Large intestine (tissue), 3 donors: ENCODE data around the gene ZCCHC14. TPM values are rescaled to one million over a fixed set of nuclear protein-coding genes. Genes with fewer than 3 reads are reported as not detected.

Experiments used
- DNase-seq, 2 donors: peaks; one replicate each; pipeline versions ENCODE4 v3.0.0 to v3.0.0-alpha.2; 2013
- H3K27ac ChIP-seq: one replicate; pipeline ENCODE4 v1.5.1; 2013; ENCODE audit warnings: low read length
- H3K27me3 ChIP-seq: 2 replicates; pipeline ENCODE4 v1.6.1; 2013; ENCODE audit warnings: low read length; ENCODE audit not compliant: control insufficient read depth, insufficient read depth
- H3K36me3 ChIP-seq: 2 replicates; pipeline ENCODE4 v1.6.1; 2013; ENCODE audit warnings: low read length; ENCODE audit not compliant: control insufficient read depth, insufficient read depth
- H3K4me1 ChIP-seq: one replicate; pipeline ENCODE4 v1.6.1; 2013; ENCODE audit warnings: low read length; ENCODE audit not compliant: control insufficient read depth, insufficient read depth
- H3K4me3 ChIP-seq: one replicate; pipeline ENCODE4 v1.5.1; 2013; ENCODE audit warnings: low read length
- H3K9me3 ChIP-seq: one replicate; pipeline ENCODE4 v1.6.1; 2013; ENCODE audit warnings: mild to moderate bottlenecking, low read depth, low read length, moderate library complexity; ENCODE audit not compliant: control insufficient read depth
- WGBS: methylation state at CpG from one replicate; pipeline ENCODE4 v1.1.5; 2013; ENCODE audit warnings: low lambda C conversion rate; ENCODE audit not compliant: insufficient coverage; 5-methylcytosine and 5-hydroxymethylcytosine counted together
- polyA plus RNA-seq: library from polyadenylated mRNA; unstranded; fragments of 120-200 nt; gene quantifications from one replicate; pipeline ENCODE4 v1.2.1, GENCODE V29; 2013

The ZCCHC14 gene
- polyA plus RNA-seq, 1 donor, result 40.9 TPM

GRCh38 chr16:87441886-87442580 is 50.8 kb downstream of the ZCCHC14 start:
- Histone ChIP-seq H3K9me3 (no peaks in the 10 kb centered on the region), H3K4me3 (no peak overlapping the region), H3K27me3 (no peaks in the 10 kb centered on the region), H3K4me1 (no peaks in the 10 kb centered on the region), H3K36me3 (peaks cover 30% of the 10 kb centered on the region), H3K27ac (no peak overlapping the region)
- no peak for DNase-seq
- WGBS, result no CpG with 5 or more reads among the region's 12 CpGs

DNA sequence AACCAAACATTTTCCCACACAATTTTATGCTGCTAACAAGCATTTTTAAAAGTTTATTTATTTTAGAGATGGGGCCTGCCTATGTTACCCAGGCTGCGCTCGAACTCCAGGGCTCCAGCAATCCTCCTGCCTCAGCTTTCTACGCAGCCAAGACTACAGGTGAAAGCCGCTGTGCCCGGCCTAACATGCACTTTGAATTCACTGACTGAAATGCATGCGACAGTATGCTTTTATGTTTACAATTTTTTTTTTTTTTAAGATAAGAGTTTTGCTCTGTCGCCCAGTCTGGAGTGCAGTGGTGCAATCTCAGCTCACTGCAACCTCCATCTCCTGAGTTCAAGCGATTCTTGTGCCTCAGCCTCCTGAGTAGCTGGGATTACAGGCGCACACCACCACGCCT is 52.9 kb downstream of the ZCCHC14 start:
- WGBS, result no CpG with 5 or more reads among the region's 10 CpGs
- Histone ChIP-seq H3K4me1 (no peaks in the 10 kb centered on the region), H3K27me3 (no peaks in the 10 kb centered on the region), H3K4me3 (no peak overlapping the region), H3K27ac (no peak overlapping the region), H3K9me3 (peaks cover 2% of the 10 kb centered on the region), H3K36me3 (peaks cover 19% of the 10 kb centered on the region)
- DNase-seq, result no peak

DNA sequence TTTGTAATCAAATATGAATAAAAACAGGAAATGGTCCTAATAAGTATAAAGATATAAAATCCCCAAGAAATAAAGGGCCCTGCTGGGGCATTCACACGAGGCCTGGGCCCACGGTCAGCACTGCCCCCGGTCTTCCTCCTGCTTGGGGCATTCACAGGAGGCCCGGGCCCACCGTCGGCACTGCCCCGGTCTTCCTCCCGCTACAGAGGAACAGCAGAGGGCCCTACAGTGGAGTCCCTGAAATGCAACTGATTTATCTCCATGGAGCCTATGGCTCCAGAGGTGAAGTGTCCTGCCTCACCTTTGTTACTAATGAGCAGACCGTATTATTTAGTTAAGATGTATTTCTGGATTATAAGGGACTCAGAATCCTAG is 54.2 kb downstream of the ZCCHC14 start:
- no peak for DNase-seq
- WGBS, result no CpG with 5 or more reads among the region's 9 CpGs
- Histone ChIP-seq H3K9me3 (peaks cover 2% of the 10 kb centered on the region), H3K36me3 (peaks cover 16% of the 10 kb centered on the region), H3K27ac (no peak overlapping the region), H3K4me1 (no peaks in the 10 kb centered on the region), H3K27me3 (no peaks in the 10 kb centered on the region), H3K4me3 (no peak overlapping the region)

DNA sequence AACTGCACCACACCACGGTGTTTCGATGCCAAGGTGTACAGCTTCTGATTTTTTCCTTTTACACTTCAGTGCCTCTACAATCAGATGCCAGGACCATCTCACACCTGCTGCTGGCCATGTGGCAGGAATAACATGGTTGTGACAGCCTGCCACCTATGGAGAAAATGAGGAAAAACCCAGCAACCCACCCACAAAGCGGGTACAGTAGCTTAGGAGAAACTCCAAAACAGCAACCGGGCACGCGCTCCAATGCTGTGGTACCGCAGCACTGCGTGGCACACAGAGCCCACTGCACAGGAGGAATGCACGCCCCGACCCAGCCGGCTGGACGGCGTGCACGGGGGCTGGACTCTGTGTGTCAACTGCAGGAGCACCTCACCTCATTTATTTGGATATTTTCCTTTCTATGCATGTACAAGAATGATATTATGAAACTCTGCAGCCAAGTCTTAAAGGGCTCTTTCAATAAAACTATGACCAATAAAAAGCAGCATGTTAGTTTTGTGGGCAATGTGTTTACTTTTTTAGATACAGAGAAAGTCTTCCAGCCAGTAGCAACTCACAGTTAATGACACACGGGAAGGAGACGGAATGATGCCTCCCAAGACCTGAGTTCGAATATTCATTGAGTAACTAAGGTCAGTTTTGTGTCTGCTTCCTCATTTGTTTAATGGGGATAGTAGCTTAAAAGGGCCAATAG is 54.8 kb downstream of the ZCCHC14 start:
- H3K4me3 ChIP-seq, result no peak overlapping the region
- no peaks in the 10 kb centered on the region for H3K4me1 ChIP-seq

GRCh38 chr16:87437327-87437726 is 55.5 kb downstream of the ZCCHC14 start:
- H3K4me1 ChIP-seq, result no peaks in the 10 kb centered on the region
- H3K36me3 ChIP-seq, result peaks cover 14% of the 10 kb centered on the region
- H3K4me3 ChIP-seq, result no peak overlapping the region
- peaks cover 2% of the 10 kb centered on the region for H3K9me3 ChIP-seq
- DNase-seq, result no peak
- no peak overlapping the region for H3K27ac ChIP-seq
- no peaks in the 10 kb centered on the region for H3K27me3 ChIP-seq
- WGBS, result no CpG with 5 or more reads among the region's 14 CpGs

More for the DNA sequence above, 54.8 kb downstream of the ZCCHC14 start:
- Histone ChIP-seq H3K9me3 (peaks cover 2% of the 10 kb centered on the region), H3K27me3 (no peaks in the 10 kb centered on the region), H3K27ac (no peak overlapping the region), H3K36me3 (peaks cover 12% of the 10 kb centered on the region)
- 80% methylated on average over 3 of the region's 17 CpGs for WGBS
- no peak for DNase-seq

GRCh38 chr16:87436225-87437172 is 56.3 kb downstream of the ZCCHC14 start:
- DNase-seq, result no peak
- Histone ChIP-seq H3K27me3 (no peaks in the 10 kb centered on the region), H3K9me3 (peaks cover 2% of the 10 kb centered on the region), H3K4me3 (no peak overlapping the region), H3K4me1 (no peaks in the 10 kb centered on the region), H3K27ac (no peak overlapping the region), H3K36me3 (peaks cover 15% of the 10 kb centered on the region)
- WGBS, result 91% methylated on average over 5 of the region's 29 CpGs

DNA sequence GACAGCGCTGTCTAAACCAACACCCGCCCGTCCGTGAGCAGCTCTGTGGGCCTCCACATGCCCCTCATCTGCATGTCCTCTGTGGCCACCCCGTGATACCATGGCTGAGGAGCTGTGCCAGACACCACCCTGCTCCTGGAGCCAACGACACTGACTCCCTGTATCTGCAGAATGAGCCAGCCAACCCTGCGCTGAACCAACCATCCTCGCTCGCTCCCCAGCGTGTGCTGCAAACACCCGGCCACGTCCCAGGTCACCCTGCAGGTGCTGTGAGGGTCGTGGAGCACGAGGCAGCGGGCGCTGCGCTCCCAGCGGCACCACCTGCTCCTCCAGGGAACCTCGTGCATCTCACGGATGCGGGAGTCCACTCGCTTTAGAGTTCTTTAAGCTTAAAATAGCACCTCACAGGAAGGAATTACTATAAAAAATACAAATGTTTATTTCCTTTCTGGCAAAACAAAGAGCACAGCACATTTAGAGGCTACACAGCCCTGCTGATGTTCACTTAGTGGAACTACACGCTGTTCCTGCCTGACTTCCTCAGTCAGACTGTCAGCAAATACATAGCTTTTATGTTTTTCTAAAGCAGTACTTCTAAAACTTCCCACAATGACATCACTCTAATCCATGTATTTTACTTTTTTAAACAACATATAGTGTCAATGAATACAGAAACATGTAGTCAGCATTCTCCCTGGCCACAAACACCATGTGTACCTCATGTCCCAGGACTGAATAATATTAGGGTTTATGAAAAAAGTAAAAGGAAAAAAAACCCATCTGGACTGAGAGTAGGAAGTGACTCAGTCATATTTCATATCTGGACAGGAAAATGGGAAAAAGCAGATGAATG is 57.2 kb downstream of the ZCCHC14 start:
- H3K27ac ChIP-seq, result no peak overlapping the region
- peaks cover 16% of the 10 kb centered on the region for H3K36me3 ChIP-seq
- no peaks in the 10 kb centered on the region for H3K27me3 ChIP-seq
- no peak overlapping the region for H3K4me3 ChIP-seq
- no peaks in the 10 kb centered on the region for H3K4me1 ChIP-seq
- H3K9me3 ChIP-seq, result peaks cover 2% of the 10 kb centered on the region
- peak in 1 of 2 donors; percentile 20 for DNase-seq
- WGBS, result no CpG with 5 or more reads among the region's 23 CpGs

DNA sequence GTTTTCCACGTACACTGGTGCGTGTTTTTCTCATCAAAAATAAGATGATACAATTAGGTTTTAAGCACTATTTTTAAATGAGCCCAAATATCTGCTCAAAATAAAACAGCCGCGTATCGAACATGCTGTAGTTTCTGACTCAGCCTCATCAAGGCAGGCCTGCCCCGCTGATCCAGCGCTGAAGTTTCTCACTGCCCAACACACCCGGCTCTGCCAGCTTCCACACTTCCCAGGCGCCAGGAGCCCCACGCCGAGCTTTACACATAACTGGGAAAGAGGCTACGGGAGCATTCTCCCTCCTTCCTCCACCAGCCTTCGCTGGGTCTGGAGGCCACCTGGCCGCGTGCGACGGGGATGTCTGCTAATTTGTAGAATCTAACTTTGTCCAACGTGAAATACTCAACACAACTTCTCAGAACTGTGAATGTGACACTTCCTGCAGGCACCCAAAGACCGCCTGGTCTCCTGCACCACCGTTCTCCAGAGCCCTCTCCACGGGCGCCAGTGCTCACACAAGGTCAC is 58.6 kb downstream of the ZCCHC14 start:
- Histone ChIP-seq H3K27ac (no peak overlapping the region), H3K27me3 (no peaks in the 10 kb centered on the region), H3K36me3 (peaks cover 22% of the 10 kb centered on the region), H3K9me3 (peaks cover 2% of the 10 kb centered on the region), H3K4me3 (no peak overlapping the region), H3K4me1 (no peaks in the 10 kb centered on the region)
- WGBS, result no CpG with 5 or more reads among the region's 22 CpGs
- no peak for DNase-seq

DNA sequence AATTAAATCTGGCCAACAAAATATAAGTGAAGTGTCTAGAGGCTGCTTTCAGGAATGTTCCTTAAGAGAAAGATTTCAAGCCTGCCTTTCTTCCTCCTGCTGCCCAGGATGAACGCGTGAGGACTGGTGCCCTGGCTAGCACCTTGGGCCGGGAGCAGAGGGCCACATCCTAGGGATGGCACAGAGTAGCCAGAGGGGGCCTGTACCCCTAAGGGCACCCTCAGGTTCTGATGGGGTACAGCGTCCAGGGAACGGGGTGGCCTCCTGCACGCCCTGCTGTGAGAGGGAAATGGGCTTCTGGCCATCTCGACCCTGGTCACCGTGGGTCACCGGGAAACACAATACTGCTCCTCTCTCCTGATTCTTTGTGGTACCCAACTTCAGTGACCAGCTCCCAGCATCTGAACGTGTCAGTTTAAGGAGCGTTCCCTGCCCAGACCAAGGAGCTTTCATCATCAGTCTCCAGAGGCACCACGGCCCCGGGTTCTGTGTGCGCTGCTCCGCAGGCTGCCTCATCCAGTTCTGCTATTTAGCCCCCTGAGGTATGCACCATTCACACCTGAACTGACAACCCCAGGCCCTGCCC is 60.4 kb downstream of the ZCCHC14 start:
- H3K27ac ChIP-seq, result no peak overlapping the region
- H3K27me3 ChIP-seq, result no peaks in the 10 kb centered on the region
- no peak for DNase-seq
- no CpG with 5 or more reads among the region's 15 CpGs for WGBS
- peaks cover 2% of the 10 kb centered on the region for H3K9me3 ChIP-seq
- no peak overlapping the region for H3K4me3 ChIP-seq
- H3K36me3 ChIP-seq, result peaks cover 27% of the 10 kb centered on the region
- no peaks in the 10 kb centered on the region for H3K4me1 ChIP-seq
